SK-N-SH (cell line): ENCODE results near the gene CACNA2D3. TPM values are rescaled to one million over a fixed set of nuclear protein-coding genes. Genes with fewer than 3 reads are reported as not detected.
A peak's percentile ranks its signal among the peaks of the same experiment; 100 is the strongest.

ENCODE experiments used
- CTCF ChIA-PET: fragments of 300-600, 350-600 bp; formaldehyde crosslinking; extraction: SDS; loops from one replicate; lab custom pipeline; 2021; lab: Yijun Ruan, JAX
- POLR2A ChIA-PET: fragments of 350-600 bp; sonication (Branson Sonifier 250); formaldehyde crosslinking; extraction: SDS; loops from one replicate; lab custom pipeline; 2020; ENCODE audit warnings: antibody characterized with exemption, inconsistent platforms; lab: Yijun Ruan, JAX
- DNase-seq: peaks from one replicate; pipeline ENCODE4 v3.0.0; 2012
- H2AFZ ChIP-seq: fragments of 200-600 bp; sonication (generic); 2 replicates; pipeline ENCODE4 v1.8.1; 2016; ENCODE audit warnings: antibody characterized with exemption, mild to moderate bottlenecking, low read depth
- H3F3A ChIP-seq: fragments of 200-600 bp; sonication (generic); replicated peaks from 2 replicates; pipeline ENCODE3; 2016; ENCODE audit warnings: antibody characterized with exemption, mild to moderate bottlenecking; ENCODE audit not compliant: insufficient read depth
- H3K27ac ChIP-seq, 2 experiments: fragments of 200-500 bp in 1 of 2; fragments of 200-600 bp in 1 of 2; sonication (Bioruptor generic) in 1 of 2; sonication (generic), shearing (Covaris generic) in 1 of 2; 2 replicates each; pipeline versions ENCODE4 v1.5.1 to v1.6.1; 2014 to 2016; ENCODE audit warnings: low read depth in 2 of 2, inconsistent platforms in 1 of 2, low read length in 1 of 2, mild to moderate bottlenecking in 1 of 2, mixed read lengths in 1 of 2
- H3K27me3 ChIP-seq: fragments of 200-600 bp; sonication (generic), shearing (Covaris generic); 2 replicates; pipeline ENCODE4 v1.6.1; 2016; ENCODE audit warnings: mixed run types; ENCODE audit not compliant: insufficient read depth
- H3K36me3 ChIP-seq, 2 experiments: fragments of 200-500 bp in 1 of 2; fragments of 200-600 bp in 1 of 2; sonication (Bioruptor generic) in 1 of 2; sonication (generic) in 1 of 2; replicated peaks in 1 of 2; 2 replicates each; pipeline versions ENCODE3 to v1.5.1; 2014 to 2016; ENCODE audit warnings: low read length in 1 of 2, mild to moderate bottlenecking in 1 of 2; ENCODE audit not compliant: insufficient read depth in 2 of 2, control insufficient read depth in 1 of 2
- H3K4me1 ChIP-seq, 2 experiments: fragments of 200-500 bp in 1 of 2; fragments of 200-600 bp in 1 of 2; sonication (Bioruptor generic) in 1 of 2; sonication (generic), shearing (Covaris generic) in 1 of 2; 2 replicates each; pipeline versions ENCODE4 v1.5.1 to v1.6.1; 2014 to 2016; ENCODE audit warnings: low read depth in 1 of 2, low read length in 1 of 2, mixed run types in 1 of 2; ENCODE audit not compliant: insufficient read depth in 2 of 2, control insufficient read depth in 1 of 2
- H3K4me2 ChIP-seq: fragments of 200-600 bp; sonication (generic), shearing (Covaris generic); 2 replicates; pipeline ENCODE4 v1.6.1; 2017; ENCODE audit warnings: mixed run types
- H3K4me3 ChIP-seq, 2 experiments: fragments of 200-500 bp in 1 of 2; fragments of 200-600 bp in 1 of 2; sonication (Bioruptor generic) in 1 of 2; sonication (generic), shearing (Covaris generic) in 1 of 2; 2 replicates each; pipeline versions ENCODE4 v1.5.1 to v1.8.1; 2014 to 2016; ENCODE audit warnings: low read depth in 2 of 2, inconsistent platforms in 1 of 2, low read length in 1 of 2, mild to moderate bottlenecking in 1 of 2, mixed read lengths in 1 of 2, moderate library complexity in 1 of 2
- H3K79me2 ChIP-seq: fragments of 200-600 bp; sonication (generic); 2 replicates; pipeline ENCODE4 v1.8.1; 2017; ENCODE audit warnings: mild to moderate bottlenecking; ENCODE audit not compliant: insufficient read depth
- H3K9ac ChIP-seq: fragments of 200-600 bp; sonication (generic); 2 replicates; pipeline ENCODE4 v1.6.1; 2017; ENCODE audit warnings: mixed run types
- H3K9me2 ChIP-seq: fragments of 200-600 bp; sonication (generic); 2 replicates; pipeline ENCODE4 v1.6.1; 2017; ENCODE audit warnings: mixed run types
- H3K9me3 ChIP-seq: fragments of 200-600 bp; sonication (generic); 2 replicates; pipeline ENCODE4 v1.6.1; 2017; ENCODE audit warnings: mixed run types, mild to moderate bottlenecking, moderate library complexity
- H4K20me1 ChIP-seq: fragments of 200-600 bp; sonication (generic); 2 replicates; pipeline ENCODE4 v1.6.1; 2017; ENCODE audit warnings: mild to moderate bottlenecking, mixed run types; ENCODE audit not compliant: insufficient read depth
- CTCF ChIP-seq: fragments of 200-600 bp; sonication (generic); IDR thresholded peaks from 2 replicates; pipeline ENCODE4 v1.6.1; 2017; ENCODE audit warnings: antibody characterized with exemption, mild to moderate bottlenecking, moderate library complexity
- EP300 ChIP-seq, 2 experiments: IDR thresholded peaks; 2 replicates each; pipeline versions ENCODE4 v1.4.0 to v1.6.1; 2012; ENCODE audit warnings: borderline replicate concordance in 1 of 2, low read depth in 1 of 2, low read length in 1 of 2
- EZH2phosphoT487 ChIP-seq: fragments of 200-600 bp; sonication (generic); IDR thresholded peaks from 2 replicates; pipeline ENCODE4 v1.6.1; 2017; ENCODE audit warnings: low read depth, mixed run types, mild to moderate bottlenecking, antibody characterized with exemption, moderate library complexity, borderline replicate concordance
- FOSL2 ChIP-seq: IDR thresholded peaks from 2 replicates; pipeline ENCODE4 v1.4.0; 2012; ENCODE audit warnings: low read depth, mild to moderate bottlenecking, moderate library complexity, borderline replicate concordance
- IRF3 ChIP-seq: fragments of 150-350 bp; IDR thresholded peaks from 2 replicates; pipeline ENCODE4 v1.6.1; 2016; ENCODE audit warnings: mild to moderate bottlenecking, low read depth, low read length
- JUND ChIP-seq: IDR thresholded peaks from 2 replicates; pipeline ENCODE4 v1.4.0; 2012
- MAX ChIP-seq: IDR thresholded peaks from 2 replicates; pipeline ENCODE4 v1.4.0; 2012; ENCODE audit warnings: low read depth
- MXI1 ChIP-seq: IDR thresholded peaks from 2 replicates; pipeline ENCODE4 v1.6.1; 2012; ENCODE audit warnings: mild to moderate bottlenecking, low read depth, low read length, improper control_type of control experiment
- NFIC ChIP-seq: IDR thresholded peaks from 2 replicates; pipeline ENCODE4 v1.4.0; 2012; ENCODE audit warnings: borderline replicate concordance
- RCOR1 ChIP-seq: fragments of 150-350 bp; IDR thresholded peaks from 2 replicates; pipeline ENCODE4 v1.6.1; 2017; ENCODE audit warnings: antibody characterized with exemption, low read length
- WGBS: methylation state at CpG from one replicate; pipeline ENCODE4 v1.1.6; 2017; ENCODE audit warnings: low lambda C conversion rate; 5-methylcytosine and 5-hydroxymethylcytosine counted together
- polyA plus RNA-seq, 3 experiments: library from polyadenylated mRNA; depleted of rRNA; stranded (reverse); fragments of >200 nt; gene quantifications; 2 replicates each; pipeline ENCODE4 v1.2.3, GENCODE V29; 2012

The CACNA2D3 gene
- polyA plus RNA-seq, 1 of the 3 experiments (the other 2 are of a cell fraction): 0.15 TPM

GRCh38 chr3:54599716-54600115, 477.4 kb downstream of the CACNA2D3 start:
- Histone ChIP-seq H3K36me3 (no peaks in the 10 kb centered on the region), H3K4me1 (peaks cover 0 to 10% of the 10 kb centered on the region in 2 experiments; a peak in 1 of 4 replicates), H3K27ac (no peak overlapping the region), H3K27me3 (no peaks in the 10 kb centered on the region), H2AFZ (no peak overlapping the region), H3K79me2 (no peaks in the 10 kb centered on the region), H3K4me3 (no peak overlapping the region), H3K9me2 (no peaks in the 10 kb centered on the region), H4K20me1 (no peaks in the 10 kb centered on the region), H3F3A (no peaks in the 10 kb centered on the region), H3K9ac (no peak overlapping the region), H3K4me2 (no peak overlapping the region), H3K9me3 (no peaks in the 10 kb centered on the region)
- ChIA-PET CTCF (interaction anchor here (0.6 to 1.0 kb wide), 3 partner anchors 11 to 166 kb away, joined by 3 to 4 read pairs (median 3); no protein-coding TSS in a partner anchor), POLR2A (no interaction called here)
- TF ChIP-seq EP300 (IDR thresholded peaks at IDR 0.05; ENCODE audit: borderline replicate concordance in 1 of 2, low read depth in 1 of 2, low read length in 1 of 2): peak in 1 of 2 experiments; percentile 36; a peak in 1 of 4 replicates
- TF ChIP-seq EZH2phosphoT487: no peak
- TF ChIP-seq JUND: no peak
- TF ChIP-seq MXI1: peak; percentile 29; the same call in 1 of the 2 replicates
- TF ChIP-seq RCOR1: no peak; the same call in 1 of the 2 replicates
- TF ChIP-seq CTCF: no peak
- TF ChIP-seq NFIC: no peak
- WGBS: 4% methylated on average over 9 of the region's 9 CpGs
- DNase-seq: peak; percentile 67

GRCh38 chr3:54600441-54601204, 478.3 kb downstream of the CACNA2D3 start:
- ChIA-PET CTCF (interaction anchor here (0.6 to 1.5 kb wide), 3 partner anchors 20 to 167 kb away, joined by 3 to 4 read pairs (median 4); no protein-coding TSS in a partner anchor), POLR2A (no interaction called here)
- Histone ChIP-seq H3K79me2 (no peaks in the 10 kb centered on the region), H3K4me1 (peaks cover 0 to 10% of the 10 kb centered on the region in 2 experiments; a peak in 1 of 4 replicates), H3F3A (no peaks in the 10 kb centered on the region), H4K20me1 (no peaks in the 10 kb centered on the region), H3K9me2 (no peaks in the 10 kb centered on the region), H2AFZ (no peak overlapping the region), H3K36me3 (no peaks in the 10 kb centered on the region), H3K27me3 (no peaks in the 10 kb centered on the region), H3K27ac (no peak overlapping the region), H3K4me2 (no peak overlapping the region), H3K4me3 (no peak overlapping the region), H3K9ac (no peak overlapping the region), H3K9me3 (no peaks in the 10 kb centered on the region)
- no peak for DNase-seq
- TF ChIP-seq IRF3 (no peak), MAX (no peak), FOSL2 (no peak)
- 32% methylated on average over 12 of the region's 12 CpGs for WGBS
